ENCODE results near the gene ORAI2. TPM values are rescaled to one million over a fixed set of nuclear protein-coding genes. Genes with fewer than 3 reads are reported as not detected.

ORAI2 gene
- total RNA-seq, 1 donor = 40.6 TPM

GRCh38 chr7:102431617-102432298 lies 1.6 kb upstream of the ORAI2 start:
- no peak overlapping the region for H3K4me3 ChIP-seq (ENCODE audit: low read depth, low read length)
- peak; percentile 24 for DNase-seq (ENCODE audit: low read depth)
- no peak for TF ChIP-seq CTCF (IDR thresholded peaks at IDR 0.05; ENCODE audit: insufficient read depth, low read depth, low read length)

- no peak for TF ChIP-seq CTCF (IDR thresholded peaks at IDR 0.05; ENCODE audit: insufficient read depth, low read depth, low read length)
- no peak for DNase-seq (ENCODE audit: low read depth)
Measured at GRCh38 chr7:102432442-102433218, 745 bp upstream of the ORAI2 start.

GRCh38 chr7:102434039-102434486 lies 688 bp downstream of the ORAI2 start:
- peak overlapping the region; percentile 81 for H3K4me3 ChIP-seq (ENCODE audit: low read depth, low read length)
- TF ChIP-seq CTCF (IDR thresholded peaks at IDR 0.05; ENCODE audit: insufficient read depth, low read depth, low read length) = no peak
- DNase-seq (ENCODE audit: low read depth) = no peak

More at GRCh38 chr7:102432442-102433218, 745 bp upstream of the ORAI2 start:
- peak overlapping the region; percentile 81 for H3K4me3 ChIP-seq (ENCODE audit: low read depth, low read length)

GRCh38 chr7:102436118-102436517 lies 2.7 kb downstream of the ORAI2 start:
- no peak overlapping the region for H3K4me3 ChIP-seq (ENCODE audit: low read depth, low read length)
- DNase-seq (ENCODE audit: low read depth) = no peak
- TF ChIP-seq CTCF (IDR thresholded peaks at IDR 0.05; ENCODE audit: insufficient read depth, low read depth, low read length) = no peak

- peak; percentile 76 for DNase-seq (ENCODE audit: low read depth)
- no peak overlapping the region for H3K4me3 ChIP-seq (ENCODE audit: low read depth, low read length)
- TF ChIP-seq CTCF (IDR thresholded peaks at IDR 0.05; ENCODE audit: insufficient read depth, low read depth, low read length) = no peak
Measured at GRCh38 chr7:102439963-102440795, 6.8 kb downstream of the ORAI2 start.

GRCh38 chr7:102444961-102445673 lies 11.7 kb downstream of the ORAI2 start:
- no peak overlapping the region for H3K4me3 ChIP-seq (ENCODE audit: low read depth, low read length)
- no peak for DNase-seq (ENCODE audit: low read depth)
- no peak for TF ChIP-seq CTCF (IDR thresholded peaks at IDR 0.05; ENCODE audit: insufficient read depth, low read depth, low read length)
